H1 (cell line): ENCODE measurements around the gene AKR1C8. TPM values are rescaled to one million over a fixed set of nuclear protein-coding genes. Genes with fewer than 3 reads are reported as not detected.

ENCODE experiments used
- CTCF ChIA-PET: fragments of 300-600 bp; sonication (Branson Sonifier 250); formaldehyde crosslinking; loops from one replicate; lab custom pipeline; 2021; ENCODE audit not compliant: partially characterized antibody; lab: Charles Lee
- POLR2A ChIA-PET: fragments of 300-600 bp; sonication (Branson Sonifier 250); formaldehyde crosslinking; loops from one replicate; lab custom pipeline; 2021; ENCODE audit warnings: inconsistent platforms; ENCODE audit not compliant: partially characterized antibody; lab: Charles Lee
- DNase-seq, 2 experiments: peaks; one replicate each; pipeline versions ENCODE4 v3.0.0 to v3.0.0-alpha.2; 2010 to 2022; ENCODE audit warnings: low spot score in 2 of 2, low read depth in 1 of 2, mixed read lengths in 1 of 2
- FAIRE-seq: peaks from 2 replicates; lab custom pipeline; 2011; peaks lifted over from hg19 to GRCh38; lab: Jason Lieb, UNC
- H2AFZ ChIP-seq: 2 replicates; pipeline ENCODE4 v1.8.1; 2012; ENCODE audit warnings: low read length, inconsistent platforms
- H2AK5ac ChIP-seq: 2 replicates; pipeline ENCODE4 v1.6.1; 2013; ENCODE audit warnings: low read depth, low read length
- H2BK120ac ChIP-seq: replicated peaks from 2 replicates; pipeline ENCODE3; 2013; ENCODE audit warnings: low read depth, low read length, inconsistent platforms
- H2BK12ac ChIP-seq: 2 replicates; pipeline ENCODE4 v1.6.1; 2013; ENCODE audit warnings: low read depth, low read length
- H2BK15ac ChIP-seq: 2 replicates; pipeline ENCODE4 v1.6.1; 2013; ENCODE audit warnings: low read length
- H2BK20ac ChIP-seq: 2 replicates; pipeline ENCODE4 v1.6.1; 2013; ENCODE audit warnings: low read length
- H2BK5ac ChIP-seq: 2 replicates; pipeline ENCODE4 v1.6.1; 2013; ENCODE audit warnings: low read depth, low read length
- H3K14ac ChIP-seq: 2 replicates; pipeline ENCODE4 v1.6.1; 2013; ENCODE audit warnings: inconsistent platforms; ENCODE audit not compliant: insufficient read length
- H3K18ac ChIP-seq: 2 replicates; pipeline ENCODE4 v1.6.1; 2013; ENCODE audit warnings: low read length; ENCODE audit errors: extremely low read depth
- H3K23ac ChIP-seq: 2 replicates; pipeline ENCODE4 v1.6.1; 2013; ENCODE audit warnings: inconsistent platforms; ENCODE audit not compliant: insufficient read length
- H3K23me2 ChIP-seq: 2 replicates; pipeline ENCODE4 v1.6.1; 2013; ENCODE audit warnings: low read depth, low read length
- H3K27ac ChIP-seq: 2 replicates; pipeline ENCODE4 v1.6.1; 2011; ENCODE audit warnings: low read depth, low read length, inconsistent platforms
- H3K27me3 ChIP-seq, 4 experiments: replicated peaks in 1 of 4; 1 replicate in 1 of 4; 2 replicates in 3 of 4; pipeline versions ENCODE4 v1.6.1 to v1.8.1; 2011 to 2013; ENCODE audit warnings: low read length in 3 of 4, mild to moderate bottlenecking in 3 of 4, inconsistent platforms in 2 of 4, mixed read lengths in 2 of 4, moderate library complexity in 1 of 4; ENCODE audit not compliant: control insufficient read depth in 3 of 4, insufficient read depth in 3 of 4; ENCODE audit errors: extremely low read depth in 1 of 4
- H3K36me3 ChIP-seq, 4 experiments: 2 replicates each; pipeline versions ENCODE4 v1.6.1 to v1.8.1; 2011 to 2013; ENCODE audit warnings: mild to moderate bottlenecking in 4 of 4, low read length in 3 of 4, moderate library complexity in 2 of 4, control low read depth in 1 of 4, inconsistent platforms in 1 of 4; ENCODE audit not compliant: insufficient read depth in 4 of 4, control insufficient read depth in 2 of 4
- H3K4ac ChIP-seq: replicated peaks from 2 replicates; pipeline ENCODE3; 2013; ENCODE audit warnings: low read length, low read depth, mixed read lengths, inconsistent platforms; ENCODE audit not compliant: insufficient read length
- H3K4me1 ChIP-seq, 4 experiments: replicated peaks in 1 of 4; 1 replicate in 1 of 4; 2 replicates in 3 of 4; pipeline versions ENCODE4 v1.6.1 to v1.8.1; 2011 to 2013; ENCODE audit warnings: low read length in 3 of 4, inconsistent platforms in 2 of 4, mixed read lengths in 1 of 4; ENCODE audit not compliant: insufficient read depth in 4 of 4, control insufficient read depth in 3 of 4
- H3K4me2 ChIP-seq, 2 experiments: 2 replicates each; pipeline versions ENCODE4 v1.6.1 to v1.8.1; 2011 to 2013; ENCODE audit warnings: low read depth in 2 of 2, low read length in 2 of 2, control low read depth in 1 of 2, inconsistent platforms in 1 of 2, mild to moderate bottlenecking in 1 of 2; ENCODE audit not compliant: insufficient read depth in 1 of 2
- H3K4me3 ChIP-seq, 4 experiments: fragments of 200-600, 300-600 bp in 1 of 4; sonication (generic), shearing (Covaris generic), sonication (Bioruptor Twin) in 1 of 4; 2 replicates each; pipeline versions ENCODE4 v1.5.1 to v1.8.1; 2011 to 2016; ENCODE audit warnings: low read length in 4 of 4, low read depth in 3 of 4, control low read depth in 2 of 4, inconsistent platforms in 2 of 4, mild to moderate bottlenecking in 2 of 4, mixed read lengths in 1 of 4, moderate library complexity in 1 of 4; ENCODE audit not compliant: insufficient read depth in 2 of 4; ENCODE audit errors: extremely low read depth in 1 of 4
- H3K56ac ChIP-seq: replicated peaks from 2 replicates; pipeline ENCODE3; 2013; ENCODE audit warnings: low read depth, mild to moderate bottlenecking, mixed read lengths, low read length, inconsistent platforms; ENCODE audit not compliant: insufficient read length
- H3K79me1 ChIP-seq: 2 replicates; pipeline ENCODE4 v1.6.1; 2013; ENCODE audit warnings: low read depth, low read length, control low read depth
- H3K79me2 ChIP-seq, 2 experiments: 2 replicates each; pipeline versions ENCODE4 v1.6.1 to v1.8.1; 2012 to 2013; ENCODE audit warnings: low read length in 2 of 2, mild to moderate bottlenecking in 2 of 2, inconsistent platforms in 1 of 2; ENCODE audit not compliant: insufficient read depth in 2 of 2, control insufficient read depth in 1 of 2
- H3K9ac ChIP-seq, 4 experiments: replicated peaks in 1 of 4; 1 replicate in 1 of 4; 2 replicates in 3 of 4; pipeline versions ENCODE4 v1.6.1 to v1.8.1; 2011 to 2013; ENCODE audit warnings: low read depth in 3 of 4, low read length in 3 of 4, control low read depth in 2 of 4, mild to moderate bottlenecking in 2 of 4, moderate library complexity in 2 of 4, inconsistent platforms in 1 of 4; ENCODE audit errors: extremely low read depth in 1 of 4
- H3K9me3 ChIP-seq, 2 experiments: 2 replicates each; pipeline versions ENCODE4 v1.6.1 to v1.8.1; 2012 to 2013; ENCODE audit warnings: mild to moderate bottlenecking in 2 of 2, moderate library complexity in 2 of 2, control low read depth in 1 of 2, inconsistent platforms in 1 of 2, low read depth in 1 of 2, low read length in 1 of 2, mixed read lengths in 1 of 2; ENCODE audit not compliant: insufficient read depth in 2 of 2
- H4K20me1 ChIP-seq, 2 experiments: replicated peaks in 1 of 2; 2 replicates each; pipeline versions ENCODE3 to v1.8.1; 2011 to 2013; ENCODE audit warnings: inconsistent platforms in 2 of 2, low read length in 2 of 2, mild to moderate bottlenecking in 1 of 2; ENCODE audit not compliant: insufficient read depth in 2 of 2, control insufficient read depth in 1 of 2
- H4K5ac ChIP-seq: 2 replicates; pipeline ENCODE4 v1.6.1; 2013; ENCODE audit warnings: low read length, low read depth, mixed read lengths, inconsistent platforms; ENCODE audit not compliant: insufficient read length
- H4K8ac ChIP-seq: 2 replicates; pipeline ENCODE4 v1.8.0; 2013; ENCODE audit warnings: mild to moderate bottlenecking, moderate library complexity, low read length, inconsistent platforms; ENCODE audit not compliant: insufficient read depth; ENCODE audit errors: extremely low read depth
- H4K91ac ChIP-seq: replicated peaks from 2 replicates; pipeline ENCODE3; 2013; ENCODE audit warnings: low read length, mixed read lengths, inconsistent platforms; ENCODE audit not compliant: insufficient read length
- ASH2L ChIP-seq: fragments of 200-600, 300-600 bp; sonication (generic); IDR thresholded peaks from one replicate; pipeline ENCODE4 v1.7.1; 2017; ENCODE audit warnings: low read length
- BRCA1 ChIP-seq: IDR thresholded peaks from 2 replicates; pipeline ENCODE4 v1.6.1; 2012; ENCODE audit warnings: low read depth, low read length, improper control_type of control experiment
- CBX5 ChIP-seq: fragments of 300-800, 300-1000 bp; sonication (generic); IDR thresholded peaks from 2 replicates; pipeline ENCODE4 v1.7.1; 2016; ENCODE audit warnings: antibody characterized with exemption, low read length, low read depth
- CBX8 ChIP-seq: fragments of 300-800, 300-1000 bp; sonication (generic); IDR thresholded peaks from 2 replicates; pipeline ENCODE4 v1.7.1; 2016; ENCODE audit warnings: low read depth, low read length, borderline replicate concordance
- CHD1 ChIP-seq: IDR thresholded peaks from 2 replicates; pipeline ENCODE4 v1.6.1; 2012; ENCODE audit warnings: low read depth, low read length, improper control_type of control experiment
- POLR2A ChIP-seq, 2 experiments: IDR thresholded peaks; 1 replicate in 1 of 2; 2 replicates in 1 of 2; pipeline ENCODE4 v1.6.1; 2011; ENCODE audit warnings: low read depth in 2 of 2, low read length in 2 of 2, mild to moderate bottlenecking in 2 of 2; ENCODE audit errors: control extremely low read depth in 1 of 2
- RNF2 ChIP-seq: fragments of 200-900, 300-1000 bp; sonication (generic); IDR thresholded peaks from 2 replicates; pipeline ENCODE4 v1.7.1; 2016; ENCODE audit warnings: borderline replicate concordance, low read depth, mild to moderate bottlenecking, antibody characterized with exemption, low read length; ENCODE audit not compliant: poor library complexity, severe bottlenecking; ENCODE audit errors: missing control alignments
- RXRA ChIP-seq: IDR thresholded peaks from 2 replicates; pipeline ENCODE4 v1.6.1; 2011; ENCODE audit warnings: low read depth, mild to moderate bottlenecking, low read length, moderate library complexity; ENCODE audit not compliant: insufficient read depth
- SIRT6 ChIP-seq: IDR thresholded peaks from one replicate; pipeline ENCODE4 v1.7.1; 2012; ENCODE audit warnings: low read length, inconsistent platforms
- SUZ12 ChIP-seq: fragments of 200-600 bp; sonication (generic); IDR thresholded peaks from 2 replicates; pipeline ENCODE4 v1.6.1; 2012; ENCODE audit warnings: mild to moderate bottlenecking, inconsistent platforms, low read length, moderate library complexity, mixed read lengths
- TBP ChIP-seq: IDR thresholded peaks from 2 replicates; pipeline ENCODE4 v1.6.1; 2011; ENCODE audit warnings: low read depth, low read length, improper control_type of control experiment
- ZNF274 ChIP-seq: IDR thresholded peaks from 2 replicates; pipeline ENCODE4 v1.7.0; 2012; ENCODE audit warnings: low read length, borderline replicate concordance; ENCODE audit errors: extremely low read depth
- WGBS, 2 experiments: shearing (Covaris generic) in 1 of 2; methylation state at CpG; one replicate each; pipeline versions ENCODE4 v1.1.6 to v1.1.7; 2013 to 2015; ENCODE audit warnings: low lambda C conversion rate in 2 of 2, mixed read lengths in 2 of 2, inconsistent platforms in 1 of 2, low coverage in 1 of 2, missing lambda C conversion rate in 1 of 2; ENCODE audit not compliant: insufficient replicate concordance in 2 of 2, insufficient coverage in 1 of 2, insufficient read length in 1 of 2; ENCODE audit errors: extremely low coverage in 1 of 2, missing lambda C conversion rate in 1 of 2; 5-methylcytosine and 5-hydroxymethylcytosine counted together
- polyA plus RNA-seq, 7 experiments: library from polyadenylated mRNA; depleted of rRNA in 3 of 7; stranded (reverse) in 5 of 7; unstranded in 2 of 7; fragments of >200 nt in 5 of 7; fragments of 200-250 nt in 2 of 7; gene quantifications; 1 replicate in 5 of 7; 2 replicates in 1 of 7; 4 replicates in 1 of 7; pipeline versions ENCODE4 v1.2.1 to v1.2.3, GENCODE V29; 2011 to 2013; ENCODE audit warnings: missing spikeins in 2 of 7, mixed read lengths in 2 of 7
- total RNA-seq: library from RNA; stranded (reverse); fragmentation: NEBNext Ultra II Directional; extraction: Animal tissue kit (Norgen Biotek cat#: 25700); gene quantifications from 2 replicates; pipeline ENCODE4 v1.2.1, GENCODE V29; 2021
- TF ChIP-seq, protein P1 (sequence below): IDR thresholded peaks from 2 replicates; pipeline ENCODE4 v1.6.1; 2012; ENCODE audit warnings: inconsistent platforms

The AKR1C8 gene
- total and polyA plus RNA-seq, 2 of the 8 experiments (the other 6 are each of a cell fraction or from before 2014, with no cell fraction given) = not detected

DNA sequence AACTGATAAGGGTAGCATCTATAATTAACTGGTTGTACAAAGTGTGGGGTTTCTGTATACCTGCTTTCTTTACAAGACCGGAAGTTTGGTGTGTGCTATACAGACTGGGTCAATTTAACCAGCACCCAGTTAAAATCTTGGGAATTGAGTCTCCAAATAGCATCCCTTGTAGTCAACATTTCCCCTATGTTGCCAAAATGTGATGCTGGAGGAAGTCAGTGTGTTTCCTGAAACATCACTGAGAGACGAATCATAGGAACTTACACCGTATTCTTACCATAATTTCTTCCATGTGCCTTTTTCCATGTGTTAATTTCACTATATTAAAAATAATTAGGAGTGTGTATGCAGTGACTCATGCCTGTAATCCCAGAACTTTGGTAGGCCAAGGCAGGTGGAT, 13.4 kb upstream of the AKR1C8 start:
- peaks cover 0 to 3% (median 0%) of the 10 kb centered on the region in 4 experiments; a peak in 1 of 7 replicates for H3K4me1 ChIP-seq
- no peak overlapping the region for H2BK5ac ChIP-seq
- H4K91ac ChIP-seq = no peak overlapping the region
- ChIA-PET POLR2A (no interaction called here), CTCF (no interaction called here)
- H2BK20ac ChIP-seq = no peak overlapping the region
- H3K27me3 ChIP-seq = no peaks in the 10 kb centered on the region
- H3K4me2 ChIP-seq = no peak overlapping the region
- no peak overlapping the region for H4K5ac ChIP-seq
- no peak overlapping the region for H3K4ac ChIP-seq
- no peak overlapping the region for H3K56ac ChIP-seq
- H2BK15ac ChIP-seq = no peak overlapping the region
- no peak overlapping the region for H2BK12ac ChIP-seq
- H3K18ac ChIP-seq = no peak overlapping the region
- H3K23me2 ChIP-seq = no peaks in the 10 kb centered on the region; the same call in 1 of the 2 replicates
- H3K79me2 ChIP-seq = no peaks in the 10 kb centered on the region
- 97% methylated on average over 3 of the region's 3 CpGs; no CpG with 5 or more reads in 1 of the 2 experiments for WGBS, 2 experiments
- FAIRE-seq (no peak), DNase-seq (no peak)
- no peaks in the 10 kb centered on the region for H3K36me3 ChIP-seq
- H3K9ac ChIP-seq = no peak overlapping the region
- no peaks in the 10 kb centered on the region for H4K20me1 ChIP-seq
- H3K4me3 ChIP-seq = no peak overlapping the region
- no peak overlapping the region for H2BK120ac ChIP-seq
- H3K23ac ChIP-seq = no peak overlapping the region
- H3K14ac ChIP-seq = no peak overlapping the region
- no peaks in the 10 kb centered on the region for H3K79me1 ChIP-seq
- no peak overlapping the region for H4K8ac ChIP-seq
- no peaks in the 10 kb centered on the region for H3K9me3 ChIP-seq
- H2AK5ac ChIP-seq = no peak overlapping the region
- no peak overlapping the region for H2AFZ ChIP-seq
- H3K27ac ChIP-seq = no peak overlapping the region
- TF ChIP-seq SUZ12 = no peak
- TF ChIP-seq TBP = no peak
- TF ChIP-seq RXRA = no peak
- TF ChIP-seq CBX5 = no peak
- no peak for TF ChIP-seq BRCA1
- TF ChIP-seq, protein P1, sequence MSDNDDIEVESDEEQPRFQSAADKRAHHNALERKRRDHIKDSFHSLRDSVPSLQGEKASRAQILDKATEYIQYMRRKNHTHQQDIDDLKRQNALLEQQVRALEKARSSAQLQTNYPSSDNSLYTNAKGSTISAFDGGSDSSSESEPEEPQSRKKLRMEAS = no peak
- TF ChIP-seq CHD1 = no peak
- no peak for TF ChIP-seq ASH2L
- TF ChIP-seq ZNF274 = no peak
- TF ChIP-seq SIRT6 = no peak
- TF ChIP-seq CBX8 = no peak
- no peak for TF ChIP-seq RNF2
- TF ChIP-seq POLR2A (IDR thresholded peaks at IDR 0.05; ENCODE audit: control extremely low read depth in 1 of 2, low read depth in 2 of 2, low read length in 2 of 2) = no peak
